ENCODE results near the gene CFAP410. TPM values are rescaled to one million over a fixed set of nuclear protein-coding genes. Genes with fewer than 3 reads are reported as not detected.

Gene CFAP410
- polyA plus RNA-seq, 1 donor from 2014 or later = 36.5 TPM

- no peak overlapping the region for H3K9ac ChIP-seq (ENCODE audit: low read length)
- TF ChIP-seq, protein P1, sequence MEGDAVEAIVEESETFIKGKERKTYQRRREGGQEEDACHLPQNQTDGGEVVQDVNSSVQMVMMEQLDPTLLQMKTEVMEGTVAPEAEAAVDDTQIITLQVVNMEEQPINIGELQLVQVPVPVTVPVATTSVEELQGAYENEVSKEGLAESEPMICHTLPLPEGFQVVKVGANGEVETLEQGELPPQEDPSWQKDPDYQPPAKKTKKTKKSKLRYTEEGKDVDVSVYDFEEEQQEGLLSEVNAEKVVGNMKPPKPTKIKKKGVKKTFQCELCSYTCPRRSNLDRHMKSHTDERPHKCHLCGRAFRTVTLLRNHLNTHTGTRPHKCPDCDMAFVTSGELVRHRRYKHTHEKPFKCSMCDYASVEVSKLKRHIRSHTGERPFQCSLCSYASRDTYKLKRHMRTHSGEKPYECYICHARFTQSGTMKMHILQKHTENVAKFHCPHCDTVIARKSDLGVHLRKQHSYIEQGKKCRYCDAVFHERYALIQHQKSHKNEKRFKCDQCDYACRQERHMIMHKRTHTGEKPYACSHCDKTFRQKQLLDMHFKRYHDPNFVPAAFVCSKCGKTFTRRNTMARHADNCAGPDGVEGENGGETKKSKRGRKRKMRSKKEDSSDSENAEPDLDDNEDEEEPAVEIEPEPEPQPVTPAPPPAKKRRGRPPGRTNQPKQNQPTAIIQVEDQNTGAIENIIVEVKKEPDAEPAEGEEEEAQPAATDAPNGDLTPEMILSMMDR (IDR thresholded peaks at IDR 0.05; ENCODE audit: poor library complexity, severe bottlenecking) = no peak
- TF ChIP-seq EZH2 (IDR thresholded peaks at IDR 0.05; ENCODE audit: borderline replicate concordance, insufficient read depth, low read length, poor library complexity, severe bottlenecking) = no peak
- TF ChIP-seq TAF1 (IDR thresholded peaks at IDR 0.05; ENCODE audit: low read depth) = no peak
- no peak for TF ChIP-seq MXI1 (conservative IDR thresholded peaks at IDR 0.05; ENCODE audit: poor library complexity, severe bottlenecking)
- TF ChIP-seq POLR2AphosphoS5 (IDR thresholded peaks at IDR 0.05) = no peak
- TF ChIP-seq REST (IDR thresholded peaks at IDR 0.05; ENCODE audit: borderline replicate concordance) = no peak
- no peak for TF ChIP-seq SMC3 (conservative IDR thresholded peaks at IDR 0.05; ENCODE audit: poor library complexity)
- no peak for TF ChIP-seq RAD21 (conservative IDR thresholded peaks at IDR 0.05)
- TF ChIP-seq EP300 (conservative IDR thresholded peaks at IDR 0.05; ENCODE audit: poor library complexity, severe bottlenecking) = no peak
- no peak overlapping the region for H3K27ac ChIP-seq (ENCODE audit: low read length)
- H3K4me3 ChIP-seq (ENCODE audit: low read length) = no peak overlapping the region
- no peaks in the 10 kb centered on the region for H3F3A ChIP-seq (ENCODE audit: insufficient read depth, low read length, poor library complexity, severe bottlenecking)
- H3K79me2 ChIP-seq (replicated peaks; ENCODE audit: insufficient read depth, low read length) = no peaks in the 10 kb centered on the region
- H2AFZ ChIP-seq (ENCODE audit: low read depth, low read length) = no peak overlapping the region
- H3K4me2 ChIP-seq (ENCODE audit: low read length) = no peak overlapping the region
- H3K9me2 ChIP-seq (ENCODE audit: insufficient read depth, low read length) = no peaks in the 10 kb centered on the region
- no peaks in the 10 kb centered on the region for H3K36me3 ChIP-seq (ENCODE audit: insufficient read depth, low read length)
- H3K9me3 ChIP-seq (ENCODE audit: low read length) = no peaks in the 10 kb centered on the region
- H3K27me3 ChIP-seq (ENCODE audit: insufficient read depth, low read depth, low read length) = no peaks in the 10 kb centered on the region
- no peaks in the 10 kb centered on the region for H4K20me1 ChIP-seq (ENCODE audit: insufficient read depth)
Measured at GRCh38 chr21:44323591-44323990, 15.6 kb downstream of the CFAP410 start.

- H3K79me2 ChIP-seq (replicated peaks; ENCODE audit: insufficient read depth, low read length) = no peaks in the 10 kb centered on the region
- H3K4me2 ChIP-seq (ENCODE audit: low read length) = no peak overlapping the region
- TF ChIP-seq TAF1 (IDR thresholded peaks at IDR 0.05; ENCODE audit: low read depth) (no peak), RAD21 (conservative IDR thresholded peaks at IDR 0.05) (no peak), REST (IDR thresholded peaks at IDR 0.05; ENCODE audit: borderline replicate concordance) (no peak), EZH2 (IDR thresholded peaks at IDR 0.05; ENCODE audit: borderline replicate concordance, insufficient read depth, low read length, poor library complexity, severe bottlenecking) (no peak), MXI1 (conservative IDR thresholded peaks at IDR 0.05; ENCODE audit: poor library complexity, severe bottlenecking) (no peak), POLR2AphosphoS5 (IDR thresholded peaks at IDR 0.05) (no peak), EP300 (conservative IDR thresholded peaks at IDR 0.05; ENCODE audit: poor library complexity, severe bottlenecking) (no peak), SMC3 (conservative IDR thresholded peaks at IDR 0.05; ENCODE audit: poor library complexity) (no peak)
- TF ChIP-seq, protein P1 (IDR thresholded peaks at IDR 0.05; ENCODE audit: poor library complexity, severe bottlenecking) = no peak
- no peak overlapping the region for H3K27ac ChIP-seq (ENCODE audit: low read length)
- H3K9me3 ChIP-seq (ENCODE audit: low read length) = no peaks in the 10 kb centered on the region
- H3K27me3 ChIP-seq (ENCODE audit: insufficient read depth, low read depth, low read length) = no peaks in the 10 kb centered on the region
- no peak overlapping the region for H3K4me3 ChIP-seq (ENCODE audit: low read length)
- H3K9ac ChIP-seq (ENCODE audit: low read length) = no peak overlapping the region
- no peaks in the 10 kb centered on the region for H3K9me2 ChIP-seq (ENCODE audit: insufficient read depth, low read length)
- no peaks in the 10 kb centered on the region for H4K20me1 ChIP-seq (ENCODE audit: insufficient read depth)
- H2AFZ ChIP-seq (ENCODE audit: low read depth, low read length) = no peak overlapping the region
- no peaks in the 10 kb centered on the region for H3F3A ChIP-seq (ENCODE audit: insufficient read depth, low read length, poor library complexity, severe bottlenecking)
- H3K36me3 ChIP-seq (ENCODE audit: insufficient read depth, low read length) = no peaks in the 10 kb centered on the region
Measured at GRCh38 chr21:44322621-44323325, 16.4 kb downstream of the CFAP410 start.

Measured in neural cell (in vitro differentiated cells).